BLaER1 treated with 17β-estradiol and CSF1 and Interleukin-3, amounts not matched to agents 10 nM and 100 nM (cell line): Measurements from ENCODE around the gene BACH2.
A peak's percentile ranks its signal among the peaks of the same experiment; 100 is the strongest.
"Not testable (repeated sequence)": the region's sequence is repeated elsewhere in the genome, so short reads cannot be mapped to it uniquely, and the experiment has no call there.

Experiments used
- H3K27ac ChIP-seq, 11 experiments: shearing (Covaris generic); formaldehyde crosslinking; 2 replicates each; pipeline ENCODE4 v1.8.1; 2022
- H3K27me3 ChIP-seq, 11 experiments: shearing (Covaris generic); formaldehyde crosslinking; 2 replicates each; pipeline ENCODE4 v1.8.1; 2022
- H3K36me3 ChIP-seq, 11 experiments: shearing (Covaris generic); formaldehyde crosslinking; 2 replicates each; pipeline ENCODE4 v1.8.1; 2022
- H3K4me1 ChIP-seq, 10 experiments: shearing (Covaris generic); formaldehyde crosslinking; 2 replicates each; pipeline ENCODE4 v1.8.1; 2022
- H3K4me2 ChIP-seq, 11 experiments: shearing (Covaris generic); formaldehyde crosslinking; 2 replicates each; pipeline ENCODE4 v1.8.1; 2022
- H3K4me3 ChIP-seq, 10 experiments: shearing (Covaris generic); formaldehyde crosslinking; 2 replicates each; pipeline ENCODE4 v1.8.1; 2022
- H3K9ac ChIP-seq, 11 experiments: shearing (Covaris generic); formaldehyde crosslinking; 2 replicates each; pipeline ENCODE4 v1.8.1; 2022
- H3K9me3 ChIP-seq, 11 experiments: shearing (Covaris generic); formaldehyde crosslinking; replicated peaks in 1 of 11; 2 replicates each; pipeline ENCODE4 v1.8.1; 2022
- H4K20me1 ChIP-seq, 11 experiments: shearing (Covaris generic); formaldehyde crosslinking; 2 replicates each; pipeline ENCODE4 v1.8.1; 2022
- Cebpa-rat ChIP-seq, 11 experiments: shearing (Covaris generic); IDR thresholded peaks; 2 replicates each; pipeline ENCODE4 v1.8.1; 2022

BACH2 gene

GRCh38 chr6:90296341-90297114, at the start of gene BACH2:
TSS of gene BACH2 (minus strand) at chr6:90296843. CDS start at chr6:90008844, 287,999 bp downstream.
- Histone ChIP-seq H3K9me3 (no peaks in the 10 kb centered on the region), H3K36me3 (no peaks in the 10 kb centered on the region), H3K4me1 (peaks cover 5 to 44% (median 35%) of the 10 kb centered on the region in 10 experiments; a peak in 19 of 20 replicates), H3K9ac (peak within 1 kb of the TSS; percentile 70 to 88 (median 82); a peak in 21 of 22 replicates), H3K4me2 (peak within 1 kb of the TSS; percentile 76 to 92 (median 83)), H3K4me3 (peak within 1 kb of the TSS; percentile 62 to 84 (median 72)), H4K20me1 (no peaks in the 10 kb centered on the region; a peak in 2 of 22 replicates), H3K27ac (peak within 1 kb of the TSS in 10 of 11 experiments; percentile 54 to 84 (median 82); a peak in 20 of 22 replicates), H3K27me3 (no peaks in the 10 kb centered on the region)
- no peak for TF ChIP-seq Cebpa-rat (IDR thresholded peaks at IDR 0.05)

DNA sequence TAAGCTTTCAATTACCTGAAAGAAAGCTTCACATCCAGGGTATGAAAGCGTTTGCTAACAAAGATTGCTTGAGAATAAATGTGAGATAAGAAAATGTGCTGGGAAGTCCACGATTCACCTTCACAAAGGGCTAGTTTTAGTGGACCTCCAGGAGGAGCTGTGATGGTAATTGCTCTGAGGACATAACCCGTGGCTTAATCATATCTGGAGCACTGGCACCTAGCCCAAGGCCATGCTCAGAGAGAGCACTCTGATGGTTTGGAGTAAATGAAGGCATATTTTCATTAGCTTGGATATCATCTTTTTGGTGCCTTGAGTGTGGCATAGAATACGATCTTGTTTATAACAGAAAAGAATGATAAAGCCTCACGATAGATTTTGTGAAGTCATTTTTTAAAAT, 46.9 kb upstream of the BACH2 start:
- Histone ChIP-seq H3K27me3 (no peaks in the 10 kb centered on the region), H3K9ac (no peak overlapping the region), H3K4me3 (no peak overlapping the region), H3K4me1 (no peaks in the 10 kb centered on the region), H3K27ac (no peak overlapping the region), H3K4me2 (no peak overlapping the region), H4K20me1 (no peaks in the 10 kb centered on the region), H3K9me3 (0 out of 22 replicates have a peak, but pooled peaks cover 0 to 7% (median 0%) of the 10 kb centered on the region in 11 experiments), H3K36me3 (no peaks in the 10 kb centered on the region)
- no peak for TF ChIP-seq Cebpa-rat (IDR thresholded peaks at IDR 0.05)

DNA sequence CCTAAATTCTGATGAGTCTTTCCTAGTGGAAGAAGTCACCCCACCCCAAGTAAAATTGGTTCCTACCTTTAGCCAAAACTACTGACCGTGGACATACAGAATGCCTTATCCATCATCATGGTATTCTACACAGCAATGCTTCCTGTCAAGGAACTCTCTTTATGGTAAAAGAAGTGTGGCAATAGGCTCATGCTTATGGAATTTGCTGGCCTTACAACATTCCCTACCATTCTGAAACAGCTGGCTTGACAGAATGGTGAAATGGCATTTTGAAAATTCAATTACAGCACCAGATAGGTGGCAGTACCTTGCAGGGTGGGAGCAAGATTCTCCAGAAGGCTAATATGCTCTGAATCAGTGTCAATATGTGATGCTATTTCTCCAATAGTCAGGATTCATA, 41.8 kb upstream of the BACH2 start:
- Histone ChIP-seq H3K27me3 (no peaks in the 10 kb centered on the region), H3K9me3 (peaks cover 0 to 16% (median 10%) of the 10 kb centered on the region in 11 experiments; a peak in 17 of 22 replicates), H3K9ac (no peak overlapping the region), H3K27ac (no peak overlapping the region), H4K20me1 (no peaks in the 10 kb centered on the region), H3K4me3 (no peak overlapping the region), H3K4me2 (no peak overlapping the region), H3K4me1 (no peaks in the 10 kb centered on the region), H3K36me3 (no peaks in the 10 kb centered on the region)
- TF ChIP-seq Cebpa-rat (IDR thresholded peaks at IDR 0.05) = no peak

DNA sequence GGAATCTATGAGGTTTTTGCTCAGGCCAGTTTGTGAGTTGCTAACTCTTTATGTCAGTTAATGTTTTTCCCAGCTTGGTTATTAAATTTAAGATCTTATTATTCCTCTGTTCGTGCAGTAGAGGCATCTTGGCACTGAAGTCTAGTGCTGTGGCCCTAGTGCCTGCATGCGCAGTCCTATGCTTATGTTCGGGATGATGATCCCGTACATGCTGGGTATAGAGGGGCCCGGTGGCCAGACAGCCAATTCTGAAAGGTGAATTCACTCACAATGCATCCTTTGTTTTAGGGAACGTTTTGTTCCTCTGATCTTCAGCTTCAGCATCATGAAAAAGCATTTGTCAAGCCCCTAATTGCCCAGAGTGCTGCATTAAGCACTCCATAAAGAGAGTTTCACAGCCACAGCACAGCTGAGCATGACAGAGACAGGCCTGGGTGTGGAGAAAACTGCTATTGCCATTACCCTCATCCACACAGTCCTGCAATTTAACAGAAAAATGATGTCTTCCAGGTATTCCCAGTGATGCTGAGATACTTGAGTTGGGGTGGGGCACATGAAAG, 39.8 kb upstream of the BACH2 start:
- H3K9ac ChIP-seq = no peak overlapping the region
- no peak overlapping the region for H3K27ac ChIP-seq
- H3K27me3 ChIP-seq = no peaks in the 10 kb centered on the region
- no peak for TF ChIP-seq Cebpa-rat (IDR thresholded peaks at IDR 0.05)
- H3K4me1 ChIP-seq = no peaks in the 10 kb centered on the region
- peaks cover 0 to 17% (median 12%) of the 10 kb centered on the region in 11 experiments; a peak in 17 of 22 replicates for H3K9me3 ChIP-seq
- no peak overlapping the region for H3K4me2 ChIP-seq
- no peaks in the 10 kb centered on the region for H3K36me3 ChIP-seq
- no peaks in the 10 kb centered on the region for H4K20me1 ChIP-seq
- H3K4me3 ChIP-seq = no peak overlapping the region

DNA sequence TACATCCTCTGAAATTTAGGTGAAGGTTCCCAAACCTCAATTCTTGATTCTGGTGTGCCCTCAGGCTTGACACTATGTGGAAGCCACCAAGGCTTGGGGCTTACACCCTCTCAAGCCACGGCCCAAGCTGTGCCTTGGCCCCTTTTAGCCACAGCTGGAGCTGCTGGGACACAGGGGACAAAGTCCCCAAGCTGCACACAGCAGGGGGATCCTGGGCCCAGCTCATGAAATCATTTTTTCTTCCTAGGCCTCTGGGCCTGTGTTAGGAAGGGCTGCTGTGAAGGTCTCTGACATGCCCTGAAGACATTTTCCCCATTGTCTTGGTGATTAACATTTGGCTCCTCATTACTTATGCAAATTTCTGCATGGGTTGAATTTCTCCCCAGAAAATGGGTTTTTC, 37.3 kb upstream of the BACH2 start:
- no peak overlapping the region for H3K4me3 ChIP-seq

DNA sequence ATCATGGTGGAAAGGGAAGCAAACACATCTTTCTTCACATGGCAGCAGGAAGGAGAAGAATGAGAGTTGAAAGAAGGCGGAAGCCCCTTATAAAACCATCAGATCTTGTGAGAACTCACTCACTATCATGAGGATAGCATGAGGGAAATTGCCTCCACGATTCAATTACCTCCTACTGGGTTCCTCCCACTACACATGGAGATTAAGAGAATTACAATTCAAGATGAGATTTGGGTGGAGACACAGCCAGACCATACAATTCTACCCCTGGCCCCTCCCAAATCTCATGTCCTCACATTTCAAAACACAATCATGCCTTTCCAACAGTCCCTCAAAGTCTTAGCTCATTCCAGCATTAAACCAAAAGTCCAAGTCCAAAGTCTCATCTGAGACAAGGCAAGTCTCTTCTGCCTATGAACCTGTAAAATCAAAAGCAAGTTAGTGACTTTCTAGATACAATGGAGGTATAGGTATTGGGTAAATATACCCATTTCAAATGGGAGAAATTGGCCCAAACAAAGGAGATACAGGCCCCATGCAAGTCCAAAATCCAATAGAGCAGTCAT, 36.4 kb upstream of the BACH2 start:
- not testable (repeated sequence) for H3K4me1 ChIP-seq, H4K20me1 ChIP-seq, H3K9ac ChIP-seq, H3K4me3 ChIP-seq, H3K36me3 ChIP-seq, H3K4me2 ChIP-seq, H3K27me3 ChIP-seq, H3K27ac ChIP-seq
- peaks cover 0 to 15% (median 9%) of the 10 kb centered on the region in 11 experiments; a peak in 17 of 22 replicates for H3K9me3 ChIP-seq

More for the DNA sequence above, 37.3 kb upstream of the BACH2 start:
- H3K9me3 ChIP-seq = peaks cover 0 to 15% (median 9%) of the 10 kb centered on the region in 11 experiments; a peak in 17 of 22 replicates
- no peaks in the 10 kb centered on the region for H3K27me3 ChIP-seq
- H3K27ac ChIP-seq = no peak overlapping the region
- no peaks in the 10 kb centered on the region for H4K20me1 ChIP-seq
- H3K36me3 ChIP-seq = no peaks in the 10 kb centered on the region
- no peak for TF ChIP-seq Cebpa-rat (IDR thresholded peaks at IDR 0.05)
- H3K4me2 ChIP-seq = no peak overlapping the region
- H3K4me1 ChIP-seq = peaks cover 0 to 5% (median 0%) of the 10 kb centered on the region in 10 experiments; a peak in 1 of 20 replicates
- no peak overlapping the region for H3K9ac ChIP-seq

DNA sequence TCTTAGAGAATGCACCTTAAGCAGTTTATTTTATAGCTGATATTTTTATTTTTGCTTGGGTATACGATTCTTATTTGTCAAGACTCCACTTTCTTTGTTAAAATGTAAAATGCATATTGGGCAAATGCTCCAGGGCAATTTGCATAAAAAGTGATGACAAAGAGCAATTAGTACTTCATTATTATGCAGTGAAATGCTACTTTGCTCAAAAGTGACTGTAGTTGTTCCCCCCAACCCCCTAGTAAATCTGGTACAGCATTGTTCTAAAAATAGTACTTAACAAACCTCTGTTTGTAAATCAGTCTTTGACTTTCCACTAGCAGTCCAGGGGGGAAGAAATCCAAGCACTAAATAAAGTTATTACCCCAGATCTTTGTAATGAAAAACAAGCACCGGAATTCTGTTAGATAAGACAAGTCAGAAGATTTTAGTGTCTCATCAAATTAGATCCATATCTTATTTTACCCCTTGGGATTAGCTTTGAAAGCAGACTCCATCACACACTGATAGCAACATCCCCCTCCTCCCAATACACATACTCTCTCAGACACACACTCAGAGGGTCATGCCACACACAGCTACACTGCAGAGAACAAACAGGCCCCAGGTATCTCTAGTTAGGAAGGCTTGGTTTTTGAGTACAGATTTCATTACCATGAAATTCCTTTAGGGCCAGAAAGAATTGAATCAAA, 32.9 kb upstream of the BACH2 start:
- no peak overlapping the region for H3K4me3 ChIP-seq
- no peak overlapping the region for H3K4me2 ChIP-seq
- H3K27me3 ChIP-seq = no peaks in the 10 kb centered on the region
- no peak overlapping the region for H3K9ac ChIP-seq
- no peaks in the 10 kb centered on the region for H3K36me3 ChIP-seq
- H4K20me1 ChIP-seq = no peaks in the 10 kb centered on the region
- peaks cover 0 to 5% (median 0%) of the 10 kb centered on the region in 10 experiments; a peak in 1 of 20 replicates for H3K4me1 ChIP-seq
- TF ChIP-seq Cebpa-rat (IDR thresholded peaks at IDR 0.05) = no peak
- H3K9me3 ChIP-seq = peaks cover 0 to 14% (median 9%) of the 10 kb centered on the region in 11 experiments; a peak in 17 of 22 replicates
- no peak overlapping the region for H3K27ac ChIP-seq

DNA sequence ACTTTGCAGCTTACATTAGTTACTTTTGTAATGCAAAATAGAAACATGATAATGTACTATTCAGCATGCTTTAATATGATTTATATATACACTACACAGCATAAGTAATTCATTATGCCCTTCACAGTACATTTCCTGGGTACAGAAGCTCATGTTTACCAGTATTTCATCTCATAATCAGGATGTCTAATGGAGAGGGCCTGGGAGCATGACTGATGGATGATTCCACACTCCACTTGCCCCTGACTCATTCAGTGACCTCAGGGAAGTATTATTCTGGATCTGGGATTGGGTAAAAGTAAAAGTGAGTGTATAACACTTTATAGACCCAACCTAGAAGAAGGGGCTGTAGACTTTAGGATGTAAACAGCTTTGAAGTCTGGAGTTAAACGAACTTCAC, 31.4 kb upstream of the BACH2 start:
- Histone ChIP-seq H3K9me3 (peaks cover 0 to under 1% (median 0%) of the 10 kb centered on the region in 11 experiments; a peak in 2 of 22 replicates), H4K20me1 (no peaks in the 10 kb centered on the region), H3K27ac (no peak overlapping the region), H3K27me3 (no peaks in the 10 kb centered on the region), H3K4me2 (no peak overlapping the region), H3K4me1 (peaks cover 0 to 5% (median 0%) of the 10 kb centered on the region in 10 experiments; a peak in 1 of 20 replicates), H3K9ac (no peak overlapping the region), H3K36me3 (no peaks in the 10 kb centered on the region), H3K4me3 (no peak overlapping the region)
- TF ChIP-seq Cebpa-rat (IDR thresholded peaks at IDR 0.05) = no peak
